Esophagus muscularis mucosa (tissue), 3 donors: Measurements from ENCODE around the gene TNNT3.

Experiments used
- POLR2AphosphoS5 ChIP-seq, 2 donors: sonication (generic); formaldehyde crosslinking; IDR thresholded peaks; one replicate each; pipeline ENCODE4 v1.6.1; 2017; ENCODE audit warnings: antibody characterized with exemption in 2 of 2
- TF ChIP-seq, protein P1 (sequence below), 3 experiments: fragments of 200-600 bp in 2 of 3; fragments of 450-650 bp in 1 of 3; sonication (generic) in 2 of 3; IDR thresholded peaks; one replicate each; pipeline ENCODE4 v1.5.1; 2017 to 2019; ENCODE audit warnings: antibody characterized with exemption in 3 of 3, mild to moderate bottlenecking in 2 of 3, moderate library complexity in 1 of 3

DNA sequence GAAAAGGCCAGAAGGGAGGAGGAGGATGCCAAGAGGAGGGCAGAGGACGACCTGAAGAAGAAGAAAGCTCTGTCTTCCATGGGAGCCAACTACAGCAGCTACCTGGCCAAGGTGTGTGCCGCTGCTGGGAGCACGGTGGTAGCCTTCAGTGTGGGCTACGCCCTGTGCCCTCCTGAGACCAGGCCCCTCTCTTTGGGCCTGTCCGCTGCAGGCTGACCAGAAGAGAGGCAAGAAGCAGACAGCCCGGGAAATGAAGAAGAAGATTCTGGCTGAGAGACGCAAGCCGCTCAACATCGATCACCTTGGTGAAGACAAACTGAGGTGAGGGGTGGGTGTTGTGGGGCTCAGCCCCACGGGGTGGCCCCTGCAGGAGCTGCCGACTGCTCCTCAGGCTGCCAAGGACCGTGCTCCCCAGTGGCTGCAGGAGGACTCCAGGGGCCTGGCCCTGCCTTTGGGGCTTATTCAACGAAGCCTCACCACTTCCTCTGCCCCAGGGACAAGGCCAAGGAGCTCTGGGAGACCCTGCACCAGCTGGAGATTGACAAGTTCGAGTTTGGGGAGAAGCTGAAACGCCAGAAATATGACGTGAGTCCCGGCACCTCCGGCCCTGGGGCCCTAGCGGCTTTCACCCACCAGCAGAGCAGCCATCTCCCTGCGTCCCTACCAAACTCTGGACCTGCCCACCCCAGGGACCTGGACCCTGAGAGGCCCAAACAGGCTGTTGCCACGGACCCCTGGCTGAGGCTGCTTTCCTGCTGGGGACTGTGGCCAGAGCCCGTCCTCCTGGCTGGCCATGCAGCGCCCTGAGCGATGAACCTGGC lies 15.0 kb downstream of the TNNT3 start:
- TF ChIP-seq POLR2AphosphoS5 (IDR thresholded peaks at IDR 0.05): no peak
- TF ChIP-seq, protein P1, sequence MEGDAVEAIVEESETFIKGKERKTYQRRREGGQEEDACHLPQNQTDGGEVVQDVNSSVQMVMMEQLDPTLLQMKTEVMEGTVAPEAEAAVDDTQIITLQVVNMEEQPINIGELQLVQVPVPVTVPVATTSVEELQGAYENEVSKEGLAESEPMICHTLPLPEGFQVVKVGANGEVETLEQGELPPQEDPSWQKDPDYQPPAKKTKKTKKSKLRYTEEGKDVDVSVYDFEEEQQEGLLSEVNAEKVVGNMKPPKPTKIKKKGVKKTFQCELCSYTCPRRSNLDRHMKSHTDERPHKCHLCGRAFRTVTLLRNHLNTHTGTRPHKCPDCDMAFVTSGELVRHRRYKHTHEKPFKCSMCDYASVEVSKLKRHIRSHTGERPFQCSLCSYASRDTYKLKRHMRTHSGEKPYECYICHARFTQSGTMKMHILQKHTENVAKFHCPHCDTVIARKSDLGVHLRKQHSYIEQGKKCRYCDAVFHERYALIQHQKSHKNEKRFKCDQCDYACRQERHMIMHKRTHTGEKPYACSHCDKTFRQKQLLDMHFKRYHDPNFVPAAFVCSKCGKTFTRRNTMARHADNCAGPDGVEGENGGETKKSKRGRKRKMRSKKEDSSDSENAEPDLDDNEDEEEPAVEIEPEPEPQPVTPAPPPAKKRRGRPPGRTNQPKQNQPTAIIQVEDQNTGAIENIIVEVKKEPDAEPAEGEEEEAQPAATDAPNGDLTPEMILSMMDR (IDR thresholded peaks at IDR 0.05): no peak
